Transverse colon (tissue), 4 donors: ENCODE data around the gene NTRK2.

Experiments
- POLR2A ChIP-seq: fragments of 450-650 bp; IDR thresholded peaks from one replicate; pipeline ENCODE4 v1.6.1; 2016; ENCODE audit warnings: antibody characterized with exemption, mild to moderate bottlenecking, moderate library complexity
- POLR2AphosphoS5 ChIP-seq, 3 donors: sonication (generic); formaldehyde crosslinking; IDR thresholded peaks; one replicate each; pipeline ENCODE4 v1.6.1; 2016; ENCODE audit warnings: antibody characterized with exemption in 3 of 3
- TF ChIP-seq, protein P1 (sequence below), 5 experiments: fragments of 200-600 bp in 3 of 5; fragments of 450-650 bp in 2 of 5; sonication (generic) in 3 of 5; IDR thresholded peaks; 1 replicate in 2 of 5; 2 replicates in 3 of 5; pipeline ENCODE4 v1.5.1; 2016 to 2017; ENCODE audit warnings: antibody characterized with exemption in 5 of 5, inconsistent platforms in 3 of 5, mild to moderate bottlenecking in 2 of 5, moderate library complexity in 1 of 5

GRCh38 chr9:85001925-85002324 lies 332.4 kb downstream of the NTRK2 start:
- TF ChIP-seq POLR2A (no peak), POLR2AphosphoS5 (IDR thresholded peaks at IDR 0.05) (no peak)
- TF ChIP-seq, protein P1, sequence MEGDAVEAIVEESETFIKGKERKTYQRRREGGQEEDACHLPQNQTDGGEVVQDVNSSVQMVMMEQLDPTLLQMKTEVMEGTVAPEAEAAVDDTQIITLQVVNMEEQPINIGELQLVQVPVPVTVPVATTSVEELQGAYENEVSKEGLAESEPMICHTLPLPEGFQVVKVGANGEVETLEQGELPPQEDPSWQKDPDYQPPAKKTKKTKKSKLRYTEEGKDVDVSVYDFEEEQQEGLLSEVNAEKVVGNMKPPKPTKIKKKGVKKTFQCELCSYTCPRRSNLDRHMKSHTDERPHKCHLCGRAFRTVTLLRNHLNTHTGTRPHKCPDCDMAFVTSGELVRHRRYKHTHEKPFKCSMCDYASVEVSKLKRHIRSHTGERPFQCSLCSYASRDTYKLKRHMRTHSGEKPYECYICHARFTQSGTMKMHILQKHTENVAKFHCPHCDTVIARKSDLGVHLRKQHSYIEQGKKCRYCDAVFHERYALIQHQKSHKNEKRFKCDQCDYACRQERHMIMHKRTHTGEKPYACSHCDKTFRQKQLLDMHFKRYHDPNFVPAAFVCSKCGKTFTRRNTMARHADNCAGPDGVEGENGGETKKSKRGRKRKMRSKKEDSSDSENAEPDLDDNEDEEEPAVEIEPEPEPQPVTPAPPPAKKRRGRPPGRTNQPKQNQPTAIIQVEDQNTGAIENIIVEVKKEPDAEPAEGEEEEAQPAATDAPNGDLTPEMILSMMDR (IDR thresholded peaks at IDR 0.05): no peak
